ENCODE results near the gene TLE7.

Gene TLE7

GRCh38 chr16:71428883-71429282 is 13.0 kb downstream of the TLE7 start:
- no peak overlapping the region for H3K4me3 ChIP-seq (ENCODE audit: low read depth, low read length)
- no peak for TF ChIP-seq MYC (IDR thresholded peaks at IDR 0.05; ENCODE audit: low read depth, low read length)
- no peak for TF ChIP-seq POLR2A (IDR thresholded peaks at IDR 0.05; ENCODE audit: extremely low read depth, insufficient read length)
- TF ChIP-seq MAX (IDR thresholded peaks at IDR 0.05; ENCODE audit: low read depth, low read length), result no peak
- no peak for TF ChIP-seq CTCF (IDR thresholded peaks at IDR 0.05; ENCODE audit: low read depth, low read length)
- DNase-seq (ENCODE audit: low read depth), result no peak

- DNase-seq (ENCODE audit: low read depth), result no peak
- H3K4me3 ChIP-seq (ENCODE audit: low read depth, low read length), result no peak overlapping the region
- TF ChIP-seq CTCF (IDR thresholded peaks at IDR 0.05; ENCODE audit: low read depth, low read length) (no peak), MYC (IDR thresholded peaks at IDR 0.05; ENCODE audit: low read depth, low read length) (no peak), POLR2A (IDR thresholded peaks at IDR 0.05; ENCODE audit: extremely low read depth, insufficient read length) (no peak), MAX (IDR thresholded peaks at IDR 0.05; ENCODE audit: low read depth, low read length) (no peak)
Measured at GRCh38 chr16:71428385-71428784, 13.5 kb downstream of the TLE7 start.

GRCh38 chr16:71426880-71427615 is 14.8 kb downstream of the TLE7 start:
- DNase-seq (ENCODE audit: low read depth), result no peak
- no peak overlapping the region for H3K4me3 ChIP-seq (ENCODE audit: low read depth, low read length)
- TF ChIP-seq POLR2A (IDR thresholded peaks at IDR 0.05; ENCODE audit: extremely low read depth, insufficient read length) (no peak), MAX (IDR thresholded peaks at IDR 0.05; ENCODE audit: low read depth, low read length) (no peak), CTCF (IDR thresholded peaks at IDR 0.05; ENCODE audit: low read depth, low read length) (no peak), MYC (IDR thresholded peaks at IDR 0.05; ENCODE audit: low read depth, low read length) (no peak)

- TF ChIP-seq MYC (IDR thresholded peaks at IDR 0.05; ENCODE audit: low read depth, low read length) (no peak), MAX (IDR thresholded peaks at IDR 0.05; ENCODE audit: low read depth, low read length) (no peak), POLR2A (IDR thresholded peaks at IDR 0.05; ENCODE audit: extremely low read depth, insufficient read length) (no peak), CTCF (IDR thresholded peaks at IDR 0.05; ENCODE audit: low read depth, low read length) (no peak)
- DNase-seq (ENCODE audit: low read depth), result peak; percentile 25
- H3K4me3 ChIP-seq (ENCODE audit: low read depth, low read length), result no peak overlapping the region
Measured at GRCh38 chr16:71426069-71426879, 15.6 kb downstream of the TLE7 start.

- TF ChIP-seq MAX (IDR thresholded peaks at IDR 0.05; ENCODE audit: low read depth, low read length) (no peak), POLR2A (IDR thresholded peaks at IDR 0.05; ENCODE audit: extremely low read depth, insufficient read length) (no peak), MYC (IDR thresholded peaks at IDR 0.05; ENCODE audit: low read depth, low read length) (no peak), CTCF (IDR thresholded peaks at IDR 0.05; ENCODE audit: low read depth, low read length) (no peak)
- no peak overlapping the region for H3K4me3 ChIP-seq (ENCODE audit: low read depth, low read length)
- DNase-seq (ENCODE audit: low read depth), result no peak
Measured at GRCh38 chr16:71425746-71426068, 16.1 kb downstream of the TLE7 start.
